Uterus (tissue), 2 donors: Measurements from ENCODE around the gene CR2.

ENCODE experiments used
- POLR2A ChIP-seq, 2 donors: fragments of 450-650 bp; IDR thresholded peaks; one replicate each; pipeline ENCODE4 v1.6.1; 2016; ENCODE audit warnings: antibody characterized with exemption in 2 of 2, mild to moderate bottlenecking in 1 of 2, moderate library complexity in 1 of 2
- TF ChIP-seq, protein P1 (sequence below), 4 experiments: fragments of 200-600 bp in 2 of 4; fragments of 450-650 bp in 2 of 4; sonication (generic) in 2 of 4; IDR thresholded peaks; one replicate each; pipeline ENCODE4 v1.5.1; 2016 to 2019; ENCODE audit warnings: antibody characterized with exemption in 4 of 4, mild to moderate bottlenecking in 2 of 4, moderate library complexity in 1 of 4

DNA sequence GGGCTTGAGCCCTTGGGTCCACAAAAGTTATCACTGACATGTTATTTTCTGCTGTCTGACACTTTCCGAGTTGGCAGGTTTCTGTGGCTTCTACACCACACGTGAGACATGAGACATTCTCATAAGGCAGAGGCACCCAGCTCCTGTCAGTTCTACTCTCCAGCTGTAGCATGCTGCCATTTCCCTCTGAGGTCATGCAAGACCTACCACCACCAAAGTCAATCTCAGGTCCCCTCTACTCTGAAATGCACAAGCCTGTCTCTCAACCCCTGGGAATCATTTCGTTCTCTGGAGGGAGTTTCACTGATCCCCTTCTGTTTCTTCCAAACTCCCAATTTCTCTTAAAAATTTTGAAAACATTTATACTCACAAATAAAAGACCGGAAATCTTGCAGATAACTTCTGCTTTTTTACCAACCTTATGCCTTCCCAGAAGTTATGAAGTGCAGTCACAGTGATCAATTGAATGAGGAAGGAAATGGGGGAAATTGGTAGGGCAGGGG lies 39.5 kb upstream of the CR2 start:
- TF ChIP-seq, protein P1, sequence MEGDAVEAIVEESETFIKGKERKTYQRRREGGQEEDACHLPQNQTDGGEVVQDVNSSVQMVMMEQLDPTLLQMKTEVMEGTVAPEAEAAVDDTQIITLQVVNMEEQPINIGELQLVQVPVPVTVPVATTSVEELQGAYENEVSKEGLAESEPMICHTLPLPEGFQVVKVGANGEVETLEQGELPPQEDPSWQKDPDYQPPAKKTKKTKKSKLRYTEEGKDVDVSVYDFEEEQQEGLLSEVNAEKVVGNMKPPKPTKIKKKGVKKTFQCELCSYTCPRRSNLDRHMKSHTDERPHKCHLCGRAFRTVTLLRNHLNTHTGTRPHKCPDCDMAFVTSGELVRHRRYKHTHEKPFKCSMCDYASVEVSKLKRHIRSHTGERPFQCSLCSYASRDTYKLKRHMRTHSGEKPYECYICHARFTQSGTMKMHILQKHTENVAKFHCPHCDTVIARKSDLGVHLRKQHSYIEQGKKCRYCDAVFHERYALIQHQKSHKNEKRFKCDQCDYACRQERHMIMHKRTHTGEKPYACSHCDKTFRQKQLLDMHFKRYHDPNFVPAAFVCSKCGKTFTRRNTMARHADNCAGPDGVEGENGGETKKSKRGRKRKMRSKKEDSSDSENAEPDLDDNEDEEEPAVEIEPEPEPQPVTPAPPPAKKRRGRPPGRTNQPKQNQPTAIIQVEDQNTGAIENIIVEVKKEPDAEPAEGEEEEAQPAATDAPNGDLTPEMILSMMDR (IDR thresholded peaks at IDR 0.05): no peak
- no peak for TF ChIP-seq POLR2A (IDR thresholded peaks at IDR 0.05)
